Measurements from ENCODE around the gene SPIC. TPM values are rescaled to one million over a fixed set of nuclear protein-coding genes. Genes with fewer than 3 reads are reported as not detected.
A peak's percentile ranks its signal among the peaks of the same experiment; 100 is the strongest.

The SPIC gene
- polyA plus RNA-seq, 3 donors, result 0.13 TPM; not detected in 2

DNA sequence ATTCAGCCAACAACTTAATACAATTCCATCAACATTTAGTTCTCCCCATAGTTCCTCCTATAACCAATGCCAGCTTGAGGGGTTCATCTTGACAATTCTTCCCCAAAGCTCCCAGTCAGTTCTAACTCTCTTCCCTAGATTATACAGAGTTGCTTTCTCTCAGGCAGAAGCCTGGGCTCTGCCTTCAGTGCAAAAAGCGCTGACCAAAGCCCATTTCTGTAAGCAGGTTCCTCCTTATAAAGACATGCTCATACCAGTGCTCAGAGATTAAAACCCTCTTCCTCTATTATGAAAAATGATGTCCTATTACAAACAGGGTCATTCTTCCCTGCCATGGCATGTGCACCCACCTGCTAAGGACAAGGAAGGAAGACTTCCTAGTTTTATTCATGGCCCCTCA, 16.2 kb downstream of the SPIC start:
- no peak overlapping the region for H3K4me3 ChIP-seq (replicated peaks in 1 of 3; ENCODE audit: low read depth in 2 of 3, low read length in 3 of 3)
- Mint-ChIP-seq H3K9me3 (peaks cover 0 to 10% (median 3%) of the 10 kb centered on the region in 7 donors), H3K4me1 (peaks cover 15% of the 10 kb centered on the region), H3K4me3 (no peak overlapping the region), H3K36me3 (no peaks in the 10 kb centered on the region), H3K27me3 (ENCODE audit: low read depth in 3 of 3) (peaks cover 4 to 12% (median 5%) of the 10 kb centered on the region in 3 donors), H3K27ac (peak overlapping the region in 1 of 7 donors; percentile 46)
- H3K27ac ChIP-seq (ENCODE audit: low read depth in 1 of 2, low read length in 2 of 2), result no peak overlapping the region
- intact Hi-C loops (cut with micrococcal nuclease), result no loop called here
- no peaks in the 10 kb centered on the region for H3K27me3 ChIP-seq (ENCODE audit: control insufficient read depth in 2 of 2, insufficient read depth in 2 of 2, low read length in 2 of 2)
- no peak for TF ChIP-seq CTCF (IDR thresholded peaks at IDR 0.05)
- DNase-seq, result no peak
- no peaks in the 10 kb centered on the region for H3K9me3 ChIP-seq (replicated peaks in 1 of 2; ENCODE audit: control insufficient read depth in 1 of 2, insufficient read depth in 1 of 2, low read length in 2 of 2)
- H3K36me3 ChIP-seq (replicated peaks in 1 of 2; ENCODE audit: control insufficient read depth in 1 of 2, insufficient read depth in 2 of 2, low read length in 2 of 2), result no peaks in the 10 kb centered on the region
- H3K4me1 ChIP-seq (ENCODE audit: control insufficient read depth in 1 of 2, insufficient read depth in 2 of 2, low read length in 2 of 2), result peaks cover 0 to 16% of the 10 kb centered on the region in 2 donors
- H4K20me1 ChIP-seq (ENCODE audit: insufficient read depth, low read length), result no peaks in the 10 kb centered on the region
- WGBS (ENCODE audit: insufficient coverage), result no CpG with 5 or more reads among the region's 1 CpG
- no peak overlapping the region for H3K4me2 ChIP-seq (replicated peaks; ENCODE audit: extremely low read depth, low read length, poor library complexity, severe bottlenecking)
- no peaks in the 10 kb centered on the region for H3K79me2 ChIP-seq (ENCODE audit: insufficient read depth, low read length)
- no peak overlapping the region for H2AFZ ChIP-seq (ENCODE audit: insufficient read depth, low read depth, low read length, poor library complexity, severe bottlenecking)
- no peak overlapping the region for H3K9ac ChIP-seq (ENCODE audit: insufficient read depth, low read length, poor library complexity, severe bottlenecking)

DNA sequence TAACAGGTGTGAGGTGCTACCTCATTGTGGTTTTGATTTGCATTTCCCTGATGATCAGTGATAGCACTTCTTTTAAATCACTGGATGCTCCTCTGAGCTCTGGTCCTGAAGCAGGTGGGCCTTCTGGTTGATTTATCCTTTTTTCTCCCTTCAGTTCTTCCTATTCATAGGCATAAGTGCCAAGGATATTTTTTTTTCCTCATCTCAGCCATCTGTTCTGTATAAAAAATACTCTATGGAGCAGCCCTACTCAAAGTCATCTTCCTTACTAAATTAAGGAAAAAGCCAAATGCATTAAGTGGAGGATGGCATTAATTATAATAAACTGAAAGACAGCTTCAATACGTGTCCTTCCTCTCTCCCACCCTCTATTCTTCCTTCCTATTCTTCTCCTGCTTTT, 18.4 kb downstream of the SPIC start:
- DNase-seq, result no peak
- no peak overlapping the region for H3K4me3 Mint-ChIP-seq
- Histone ChIP-seq H3K36me3 (replicated peaks in 1 of 2; ENCODE audit: control insufficient read depth in 1 of 2, insufficient read depth in 2 of 2, low read length in 2 of 2) (no peaks in the 10 kb centered on the region), H3K4me2 (replicated peaks; ENCODE audit: extremely low read depth, low read length, poor library complexity, severe bottlenecking) (no peak overlapping the region), H3K4me1 (ENCODE audit: control insufficient read depth in 1 of 2, insufficient read depth in 2 of 2, low read length in 2 of 2) (peaks cover 0 to 16% of the 10 kb centered on the region in 2 donors), H3K4me3 (replicated peaks in 1 of 3; ENCODE audit: low read depth in 2 of 3, low read length in 3 of 3) (no peak overlapping the region), H2AFZ (ENCODE audit: insufficient read depth, low read depth, low read length, poor library complexity, severe bottlenecking) (no peak overlapping the region), H3K79me2 (ENCODE audit: insufficient read depth, low read length) (no peaks in the 10 kb centered on the region), H3K27me3 (ENCODE audit: control insufficient read depth in 2 of 2, insufficient read depth in 2 of 2, low read length in 2 of 2) (no peaks in the 10 kb centered on the region), H4K20me1 (ENCODE audit: insufficient read depth, low read length) (no peaks in the 10 kb centered on the region), H3K9me3 (replicated peaks in 1 of 2; ENCODE audit: control insufficient read depth in 1 of 2, insufficient read depth in 1 of 2, low read length in 2 of 2) (no peaks in the 10 kb centered on the region), H3K9ac (ENCODE audit: insufficient read depth, low read length, poor library complexity, severe bottlenecking) (no peak overlapping the region), H3K27ac (ENCODE audit: low read depth in 1 of 2, low read length in 2 of 2) (no peak overlapping the region)
- peaks cover 0 to 13% (median 3%) of the 10 kb centered on the region in 7 donors for H3K9me3 Mint-ChIP-seq
- no peak for TF ChIP-seq CTCF (IDR thresholded peaks at IDR 0.05)
- peaks cover 15% of the 10 kb centered on the region for H3K4me1 Mint-ChIP-seq
- no CpG with 5 or more reads among the region's 1 CpG for WGBS (ENCODE audit: insufficient coverage)
- no peaks in the 10 kb centered on the region for H3K36me3 Mint-ChIP-seq
- no peak overlapping the region for H3K27ac Mint-ChIP-seq
- intact Hi-C loops (cut with micrococcal nuclease), result no loop called here
- peaks cover 4 to 12% (median 6%) of the 10 kb centered on the region in 3 donors for H3K27me3 Mint-ChIP-seq (ENCODE audit: low read depth in 3 of 3)

Data from CD14-positive monocyte (primary cell).